Measurements from ENCODE around the gene STIM1.

STIM1 gene

GRCh38 chr11:3942956-3943497, 87.6 kb downstream of the STIM1 start:
- DNase-seq (ENCODE audit: low read depth): no peak
- no peak overlapping the region for H3K4me3 ChIP-seq (ENCODE audit: low read depth, low read length)
- no peak for TF ChIP-seq CTCF (IDR thresholded peaks at IDR 0.05; ENCODE audit: insufficient read depth, low read depth, low read length, missing control alignments)

- TF ChIP-seq CTCF (IDR thresholded peaks at IDR 0.05; ENCODE audit: insufficient read depth, low read depth, low read length, missing control alignments): no peak
- H3K4me3 ChIP-seq (ENCODE audit: low read depth, low read length): no peak overlapping the region
- DNase-seq (ENCODE audit: low read depth): no peak
Observed at GRCh38 chr11:3944198-3944597, 88.7 kb downstream of the STIM1 start.

- H3K4me3 ChIP-seq (ENCODE audit: low read depth, low read length): no peak overlapping the region
- no peak for DNase-seq (ENCODE audit: low read depth)
- no peak for TF ChIP-seq CTCF (IDR thresholded peaks at IDR 0.05; ENCODE audit: insufficient read depth, low read depth, low read length, missing control alignments)
Observed at GRCh38 chr11:3946455-3947017, 91.1 kb downstream of the STIM1 start.

GRCh38 chr11:3947061-3947460, 91.6 kb downstream of the STIM1 start:
- peak; percentile 86 for DNase-seq (ENCODE audit: low read depth)
- no peak overlapping the region for H3K4me3 ChIP-seq (ENCODE audit: low read depth, low read length)
- no peak for TF ChIP-seq CTCF (IDR thresholded peaks at IDR 0.05; ENCODE audit: insufficient read depth, low read depth, low read length, missing control alignments)

- DNase-seq (ENCODE audit: low read depth): peak; percentile 68
- no peak overlapping the region for H3K4me3 ChIP-seq (ENCODE audit: low read depth, low read length)
- no peak for TF ChIP-seq CTCF (IDR thresholded peaks at IDR 0.05; ENCODE audit: insufficient read depth, low read depth, low read length, missing control alignments)
Observed at GRCh38 chr11:3949125-3949524, 93.7 kb downstream of the STIM1 start.

GRCh38 chr11:3950996-3951660, 95.7 kb downstream of the STIM1 start:
- no peak for TF ChIP-seq CTCF (IDR thresholded peaks at IDR 0.05; ENCODE audit: insufficient read depth, low read depth, low read length, missing control alignments)
- DNase-seq (ENCODE audit: low read depth): no peak
- H3K4me3 ChIP-seq (ENCODE audit: low read depth, low read length): no peak overlapping the region

All from GM12865 (cell line).